ENCODE data around the gene SAT2. TPM values are rescaled to one million over a fixed set of nuclear protein-coding genes. Genes with fewer than 3 reads are reported as not detected.

The SAT2 gene
- total and polyA plus RNA-seq, 2 of the 13 experiments (the other 11 are each of a cell fraction or from before 2014, with no cell fraction given) = 37.6 to 93.7 TPM

DNA sequence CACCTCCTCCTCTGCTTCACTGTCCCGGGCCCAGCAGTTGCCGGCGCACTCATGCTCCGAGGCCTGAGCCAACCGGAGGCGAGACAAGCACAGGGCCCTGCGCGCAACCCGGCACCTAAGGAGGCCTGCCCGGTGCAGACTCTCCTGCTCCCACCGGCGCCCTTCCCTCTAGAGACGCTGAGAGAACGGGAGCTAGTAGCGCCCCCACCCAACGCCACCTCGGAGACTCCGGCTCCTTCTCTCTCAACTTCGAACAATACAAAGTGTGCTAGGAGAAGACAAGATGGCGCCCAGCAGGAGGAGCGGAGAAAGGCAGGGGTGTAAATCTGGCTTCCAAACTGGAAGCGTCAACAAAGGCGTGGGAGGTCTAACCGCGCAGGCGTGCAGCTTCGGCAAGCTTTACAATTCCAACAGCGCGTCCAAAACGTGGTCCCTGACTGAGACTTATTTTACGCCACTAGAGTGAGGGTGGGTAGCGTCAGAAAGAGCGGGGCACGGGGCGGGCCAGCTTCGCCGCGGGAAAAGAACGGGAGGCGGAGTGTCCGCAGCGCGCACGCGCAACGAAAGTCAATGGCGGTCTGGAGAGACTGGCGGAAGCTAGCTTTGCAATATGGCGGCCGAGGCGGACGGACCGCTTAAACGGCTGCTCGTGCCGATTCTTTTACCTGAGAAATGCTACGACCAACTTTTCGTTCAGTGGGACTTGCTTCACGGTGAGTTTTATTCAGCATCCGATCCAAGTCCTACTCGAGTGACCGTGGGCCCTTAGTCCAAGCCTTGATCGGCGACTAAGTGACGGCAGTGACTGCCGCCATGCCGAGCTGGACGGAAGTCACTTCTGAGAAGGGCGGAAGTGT is 44.1 kb downstream of the SAT2 start, which contains the start of gene MPDU1 (continued):
- TF ChIP-seq, protein P1, sequence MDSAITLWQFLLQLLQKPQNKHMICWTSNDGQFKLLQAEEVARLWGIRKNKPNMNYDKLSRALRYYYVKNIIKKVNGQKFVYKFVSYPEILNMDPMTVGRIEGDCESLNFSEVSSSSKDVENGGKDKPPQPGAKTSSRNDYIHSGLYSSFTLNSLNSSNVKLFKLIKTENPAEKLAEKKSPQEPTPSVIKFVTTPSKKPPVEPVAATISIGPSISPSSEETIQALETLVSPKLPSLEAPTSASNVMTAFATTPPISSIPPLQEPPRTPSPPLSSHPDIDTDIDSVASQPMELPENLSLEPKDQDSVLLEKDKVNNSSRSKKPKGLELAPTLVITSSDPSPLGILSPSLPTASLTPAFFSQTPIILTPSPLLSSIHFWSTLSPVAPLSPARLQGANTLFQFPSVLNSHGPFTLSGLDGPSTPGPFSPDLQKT (CRISPR knock-in tag; IDR thresholded peaks at IDR 0.05; ENCODE audit: borderline replicate concordance) = no peak
- TF ChIP-seq, protein P2, sequence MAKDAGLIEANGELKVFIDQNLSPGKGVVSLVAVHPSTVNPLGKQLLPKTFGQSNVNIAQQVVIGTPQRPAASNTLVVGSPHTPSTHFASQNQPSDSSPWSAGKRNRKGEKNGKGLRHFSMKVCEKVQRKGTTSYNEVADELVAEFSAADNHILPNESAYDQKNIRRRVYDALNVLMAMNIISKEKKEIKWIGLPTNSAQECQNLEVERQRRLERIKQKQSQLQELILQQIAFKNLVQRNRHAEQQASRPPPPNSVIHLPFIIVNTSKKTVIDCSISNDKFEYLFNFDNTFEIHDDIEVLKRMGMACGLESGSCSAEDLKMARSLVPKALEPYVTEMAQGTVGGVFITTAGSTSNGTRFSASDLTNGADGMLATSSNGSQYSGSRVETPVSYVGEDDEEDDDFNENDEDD (CRISPR knock-in tag; IDR thresholded peaks at IDR 0.05; ENCODE audit: borderline replicate concordance) = peak; percentile 94
- TF ChIP-seq ZBTB3 (CRISPR knock-in tag; IDR thresholded peaks at IDR 0.05; ENCODE audit: borderline replicate concordance, low read depth) (no peak), ZFP90 (CRISPR knock-in tag; IDR thresholded peaks at IDR 0.05; ENCODE audit: borderline replicate concordance) (peak; percentile 80), NR2F2 (IDR thresholded peaks at IDR 0.05; ENCODE audit: borderline replicate concordance, low read depth) (no peak), ZNF317 (CRISPR knock-in tag; IDR thresholded peaks at IDR 0.05) (0 out of 2 replicates have a peak, but pooled peaks have one; percentile 23), ZNF230 (CRISPR knock-in tag; IDR thresholded peaks at IDR 0.05) (no peak), HCFC1 (IDR thresholded peaks at IDR 0.05; ENCODE audit: low read depth, low read length) (peak; percentile 45; the same call in 1 of the 2 replicates), NR3C1 (CRISPR knock-in tag; IDR thresholded peaks at IDR 0.05) (no peak), ZNF44 (CRISPR knock-in tag; IDR thresholded peaks at IDR 0.05) (0 out of 2 replicates have a peak, but pooled peaks have one; percentile 58), ZNF83 (CRISPR knock-in tag; IDR thresholded peaks at IDR 0.05; ENCODE audit: borderline replicate concordance) (no peak), ZNF256 (CRISPR knock-in tag; conservative IDR thresholded peaks at IDR 0.05) (peak; percentile 79), NCOR1 (IDR thresholded peaks at IDR 0.05; ENCODE audit: borderline replicate concordance, low read length) (peak; percentile 31; the same call in 1 of the 2 replicates), KMT2A (CRISPR knock-in tag; IDR thresholded peaks at IDR 0.05) (no peak), ZNF557 (CRISPR knock-in tag; IDR thresholded peaks at IDR 0.05) (peak; percentile 86), GPN1 (CRISPR knock-in tag; IDR thresholded peaks at IDR 0.05; ENCODE audit: borderline replicate concordance) (no peak)
- TF ChIP-seq, protein P3, sequence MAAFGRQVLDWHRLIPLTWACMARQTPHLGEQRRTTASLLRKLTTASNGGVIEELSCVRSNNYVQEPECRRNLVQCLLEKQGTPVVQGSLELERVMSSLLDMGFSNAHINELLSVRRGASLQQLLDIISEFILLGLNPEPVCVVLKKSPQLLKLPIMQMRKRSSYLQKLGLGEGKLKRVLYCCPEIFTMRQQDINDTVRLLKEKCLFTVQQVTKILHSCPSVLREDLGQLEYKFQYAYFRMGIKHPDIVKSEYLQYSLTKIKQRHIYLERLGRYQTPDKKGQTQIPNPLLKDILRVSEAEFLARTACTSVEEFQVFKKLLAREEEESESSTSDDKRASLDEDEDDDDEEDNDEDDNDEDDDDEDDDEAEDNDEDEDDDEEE (CRISPR knock-in tag; IDR thresholded peaks at IDR 0.05) = peak; percentile 71; the same call in 1 of the 2 replicates
- TF ChIP-seq, protein P4, sequence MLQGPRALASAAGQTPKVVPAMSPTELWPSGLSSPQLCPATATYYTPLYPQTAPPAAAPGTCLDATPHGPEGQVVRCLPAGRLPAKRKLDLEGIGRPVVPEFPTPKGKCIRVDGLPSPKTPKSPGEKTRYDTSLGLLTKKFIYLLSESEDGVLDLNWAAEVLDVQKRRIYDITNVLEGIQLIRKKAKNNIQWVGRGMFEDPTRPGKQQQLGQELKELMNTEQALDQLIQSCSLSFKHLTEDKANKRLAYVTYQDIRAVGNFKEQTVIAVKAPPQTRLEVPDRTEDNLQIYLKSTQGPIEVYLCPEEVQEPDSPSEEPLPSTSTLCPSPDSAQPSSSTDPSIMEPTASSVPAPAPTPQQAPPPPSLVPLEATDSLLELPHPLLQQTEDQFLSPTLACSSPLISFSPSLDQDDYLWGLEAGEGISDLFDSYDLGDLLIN (CRISPR knock-in tag; IDR thresholded peaks at IDR 0.05; ENCODE audit: borderline replicate concordance) = peak; percentile 85; the same call in 1 of the 2 replicates
- TF ChIP-seq, protein P5, sequence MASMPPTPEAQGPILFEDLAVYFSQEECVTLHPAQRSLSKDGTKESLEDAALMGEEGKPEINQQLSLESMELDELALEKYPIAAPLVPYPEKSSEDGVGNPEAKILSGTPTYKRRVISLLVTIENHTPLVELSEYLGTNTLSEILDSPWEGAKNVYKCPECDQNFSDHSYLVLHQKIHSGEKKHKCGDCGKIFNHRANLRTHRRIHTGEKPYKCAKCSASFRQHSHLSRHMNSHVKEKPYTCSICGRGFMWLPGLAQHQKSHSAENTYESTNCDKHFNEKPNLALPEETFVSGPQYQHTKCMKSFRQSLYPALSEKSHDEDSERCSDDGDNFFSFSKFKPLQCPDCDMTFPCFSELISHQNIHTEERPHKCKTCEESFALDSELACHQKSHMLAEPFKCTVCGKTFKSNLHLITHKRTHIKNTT (CRISPR knock-in tag; IDR thresholded peaks at IDR 0.05) = no peak
- TF ChIP-seq, protein P6, sequence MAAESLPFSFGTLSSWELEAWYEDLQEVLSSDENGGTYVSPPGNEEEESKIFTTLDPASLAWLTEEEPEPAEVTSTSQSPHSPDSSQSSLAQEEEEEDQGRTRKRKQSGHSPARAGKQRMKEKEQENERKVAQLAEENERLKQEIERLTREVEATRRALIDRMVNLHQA (CRISPR knock-in tag; IDR thresholded peaks at IDR 0.05) = no peak

All from HepG2 (cell line).